ENCODE measurements around the gene PEAK1.

DNA sequence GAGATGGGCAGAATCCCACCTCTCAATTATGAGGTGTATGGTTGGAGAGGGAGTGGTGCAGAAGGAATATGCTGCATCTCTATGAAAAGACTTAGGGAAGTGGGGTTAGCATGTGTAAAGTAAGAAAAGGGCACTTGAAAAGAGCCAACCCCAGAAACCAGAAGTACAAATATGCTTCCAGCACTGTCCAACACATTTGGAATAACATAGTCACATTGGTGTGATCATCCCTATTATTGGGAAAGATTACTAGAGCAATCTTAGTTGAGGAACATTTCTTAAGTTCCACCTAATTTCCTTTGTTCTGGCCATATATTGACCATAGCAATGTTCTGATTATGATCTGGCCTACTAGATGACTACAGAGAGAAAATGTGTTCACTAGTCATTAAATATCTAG lies 35.0 kb upstream of the PEAK1 start:
- TF ChIP-seq, protein P1, sequence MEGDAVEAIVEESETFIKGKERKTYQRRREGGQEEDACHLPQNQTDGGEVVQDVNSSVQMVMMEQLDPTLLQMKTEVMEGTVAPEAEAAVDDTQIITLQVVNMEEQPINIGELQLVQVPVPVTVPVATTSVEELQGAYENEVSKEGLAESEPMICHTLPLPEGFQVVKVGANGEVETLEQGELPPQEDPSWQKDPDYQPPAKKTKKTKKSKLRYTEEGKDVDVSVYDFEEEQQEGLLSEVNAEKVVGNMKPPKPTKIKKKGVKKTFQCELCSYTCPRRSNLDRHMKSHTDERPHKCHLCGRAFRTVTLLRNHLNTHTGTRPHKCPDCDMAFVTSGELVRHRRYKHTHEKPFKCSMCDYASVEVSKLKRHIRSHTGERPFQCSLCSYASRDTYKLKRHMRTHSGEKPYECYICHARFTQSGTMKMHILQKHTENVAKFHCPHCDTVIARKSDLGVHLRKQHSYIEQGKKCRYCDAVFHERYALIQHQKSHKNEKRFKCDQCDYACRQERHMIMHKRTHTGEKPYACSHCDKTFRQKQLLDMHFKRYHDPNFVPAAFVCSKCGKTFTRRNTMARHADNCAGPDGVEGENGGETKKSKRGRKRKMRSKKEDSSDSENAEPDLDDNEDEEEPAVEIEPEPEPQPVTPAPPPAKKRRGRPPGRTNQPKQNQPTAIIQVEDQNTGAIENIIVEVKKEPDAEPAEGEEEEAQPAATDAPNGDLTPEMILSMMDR (IDR thresholded peaks at IDR 0.05; ENCODE audit: extremely low read depth in 1 of 2, insufficient read depth in 1 of 2, low read depth in 1 of 2, low read length in 2 of 2), result no peak
- TF ChIP-seq POLR2A (IDR thresholded peaks at IDR 0.05; ENCODE audit: low read depth, low read length) (no peak), POLR2AphosphoS5 (IDR thresholded peaks at IDR 0.05; ENCODE audit: insufficient read depth, low read depth, low read length) (no peak), EZH2 (IDR thresholded peaks at IDR 0.05; ENCODE audit: borderline replicate concordance, low read depth, low read length, severe bottlenecking) (no peak)
- TF ChIP-seq, protein P2, sequence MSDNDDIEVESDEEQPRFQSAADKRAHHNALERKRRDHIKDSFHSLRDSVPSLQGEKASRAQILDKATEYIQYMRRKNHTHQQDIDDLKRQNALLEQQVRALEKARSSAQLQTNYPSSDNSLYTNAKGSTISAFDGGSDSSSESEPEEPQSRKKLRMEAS (IDR thresholded peaks at IDR 0.05; ENCODE audit: insufficient read depth, insufficient read length), result no peak
